IMR-90 (cell line): ENCODE data around the gene PRR5.

Experiments
- BHLHE40 ChIP-seq: fragments of 150-350 bp; IDR thresholded peaks from 2 replicates; pipeline ENCODE4 v1.6.1; 2016; ENCODE audit warnings: mild to moderate bottlenecking, low read depth, low read length
- CEBPB ChIP-seq: IDR thresholded peaks from 2 replicates; pipeline ENCODE4 v1.6.1; 2012; ENCODE audit warnings: low read depth, low read length, improper control_type of control experiment
- MAFK ChIP-seq: IDR thresholded peaks from 2 replicates; pipeline ENCODE4 v1.6.1; 2012; ENCODE audit warnings: low read depth, low read length, improper control_type of control experiment
- MXI1 ChIP-seq: IDR thresholded peaks from 2 replicates; pipeline ENCODE4 v1.6.1; 2012; ENCODE audit warnings: low read depth, mild to moderate bottlenecking, low read length, moderate library complexity, borderline replicate concordance
- POLR2A ChIP-seq: IDR thresholded peaks from 2 replicates; pipeline ENCODE4 v1.6.1; 2012; ENCODE audit warnings: mild to moderate bottlenecking, low read depth, low read length
- RAD21 ChIP-seq: IDR thresholded peaks from 2 replicates; pipeline ENCODE4 v1.6.1; 2012; ENCODE audit warnings: low read length, improper control_type of control experiment
- RCOR1 ChIP-seq: IDR thresholded peaks from 2 replicates; pipeline ENCODE4 v1.6.1; 2012; ENCODE audit warnings: mild to moderate bottlenecking, low read length, improper control_type of control experiment; ENCODE audit not compliant: insufficient replicate concordance
- RFX5 ChIP-seq: IDR thresholded peaks from 2 replicates; pipeline ENCODE4 v1.8.0; 2012; ENCODE audit warnings: low read depth, mild to moderate bottlenecking, low read length, moderate library complexity
- TF ChIP-seq, protein P1 (sequence below): conservative IDR thresholded peaks from 2 replicates; pipeline ENCODE4 v1.5.1; 2012; ENCODE audit warnings: mild to moderate bottlenecking, low read depth, low read length, improper control_type of control experiment

DNA sequence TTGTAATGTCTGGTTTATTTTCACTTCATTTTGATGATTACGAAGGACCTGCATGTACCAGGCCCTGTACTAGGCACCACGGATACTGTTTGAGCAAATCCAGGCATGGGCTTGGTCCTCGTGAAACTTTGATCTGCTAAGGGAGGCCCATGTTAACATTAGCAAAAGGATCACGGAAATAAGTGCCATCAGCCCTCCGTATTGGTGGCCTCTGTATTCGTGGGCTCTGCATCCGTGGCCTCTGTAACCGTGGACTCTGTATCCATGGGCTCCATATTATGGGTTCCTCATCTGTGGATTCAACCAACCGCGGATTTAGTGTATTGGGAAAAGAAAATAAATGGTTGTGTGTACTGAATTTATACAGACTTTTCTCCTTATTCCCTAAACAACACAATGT is 59.0 kb downstream of the PRR5 start:
- TF ChIP-seq POLR2A: no peak
- TF ChIP-seq, protein P1, sequence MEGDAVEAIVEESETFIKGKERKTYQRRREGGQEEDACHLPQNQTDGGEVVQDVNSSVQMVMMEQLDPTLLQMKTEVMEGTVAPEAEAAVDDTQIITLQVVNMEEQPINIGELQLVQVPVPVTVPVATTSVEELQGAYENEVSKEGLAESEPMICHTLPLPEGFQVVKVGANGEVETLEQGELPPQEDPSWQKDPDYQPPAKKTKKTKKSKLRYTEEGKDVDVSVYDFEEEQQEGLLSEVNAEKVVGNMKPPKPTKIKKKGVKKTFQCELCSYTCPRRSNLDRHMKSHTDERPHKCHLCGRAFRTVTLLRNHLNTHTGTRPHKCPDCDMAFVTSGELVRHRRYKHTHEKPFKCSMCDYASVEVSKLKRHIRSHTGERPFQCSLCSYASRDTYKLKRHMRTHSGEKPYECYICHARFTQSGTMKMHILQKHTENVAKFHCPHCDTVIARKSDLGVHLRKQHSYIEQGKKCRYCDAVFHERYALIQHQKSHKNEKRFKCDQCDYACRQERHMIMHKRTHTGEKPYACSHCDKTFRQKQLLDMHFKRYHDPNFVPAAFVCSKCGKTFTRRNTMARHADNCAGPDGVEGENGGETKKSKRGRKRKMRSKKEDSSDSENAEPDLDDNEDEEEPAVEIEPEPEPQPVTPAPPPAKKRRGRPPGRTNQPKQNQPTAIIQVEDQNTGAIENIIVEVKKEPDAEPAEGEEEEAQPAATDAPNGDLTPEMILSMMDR: no peak
- no peak for TF ChIP-seq CEBPB
- TF ChIP-seq BHLHE40: no peak
- TF ChIP-seq RCOR1: no peak
- no peak for TF ChIP-seq MXI1
- no peak for TF ChIP-seq RAD21
- no peak for TF ChIP-seq RFX5
- TF ChIP-seq MAFK: no peak
